ENCODE data around the gene CTRB1. TPM values are rescaled to one million over a fixed set of nuclear protein-coding genes. Genes with fewer than 3 reads are reported as not detected.
A peak's percentile ranks its signal among the peaks of the same experiment; 100 is the strongest.

Gene CTRB1
- total RNA-seq, 6 donors from 2014 or later = 5.1 to 11.3 TPM; not detected in 4

GRCh38 chr16:75247249-75247648, 28.5 kb downstream of the CTRB1 start:
- H3K4me3 ChIP-seq = no peak overlapping the region
- TF ChIP-seq POLR2A (IDR thresholded peaks at IDR 0.05) (no peak), POLR2AphosphoS5 (IDR thresholded peaks at IDR 0.05) (no peak), EP300 (IDR thresholded peaks at IDR 0.05) (no peak)
- TF ChIP-seq, protein P1, sequence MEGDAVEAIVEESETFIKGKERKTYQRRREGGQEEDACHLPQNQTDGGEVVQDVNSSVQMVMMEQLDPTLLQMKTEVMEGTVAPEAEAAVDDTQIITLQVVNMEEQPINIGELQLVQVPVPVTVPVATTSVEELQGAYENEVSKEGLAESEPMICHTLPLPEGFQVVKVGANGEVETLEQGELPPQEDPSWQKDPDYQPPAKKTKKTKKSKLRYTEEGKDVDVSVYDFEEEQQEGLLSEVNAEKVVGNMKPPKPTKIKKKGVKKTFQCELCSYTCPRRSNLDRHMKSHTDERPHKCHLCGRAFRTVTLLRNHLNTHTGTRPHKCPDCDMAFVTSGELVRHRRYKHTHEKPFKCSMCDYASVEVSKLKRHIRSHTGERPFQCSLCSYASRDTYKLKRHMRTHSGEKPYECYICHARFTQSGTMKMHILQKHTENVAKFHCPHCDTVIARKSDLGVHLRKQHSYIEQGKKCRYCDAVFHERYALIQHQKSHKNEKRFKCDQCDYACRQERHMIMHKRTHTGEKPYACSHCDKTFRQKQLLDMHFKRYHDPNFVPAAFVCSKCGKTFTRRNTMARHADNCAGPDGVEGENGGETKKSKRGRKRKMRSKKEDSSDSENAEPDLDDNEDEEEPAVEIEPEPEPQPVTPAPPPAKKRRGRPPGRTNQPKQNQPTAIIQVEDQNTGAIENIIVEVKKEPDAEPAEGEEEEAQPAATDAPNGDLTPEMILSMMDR (IDR thresholded peaks at IDR 0.05) = no peak
- DNase-seq (no peak), ATAC-seq (ENCODE audit: low FRiP score in 2 of 2) (no peak)
- peaks cover 0 to 8% (median 4%) of the 10 kb centered on the region in 4 donors for H3K36me3 ChIP-seq
- H3K9me3 ChIP-seq = no peaks in the 10 kb centered on the region
- peaks cover 75 to 84% (median 81%) of the 10 kb centered on the region in 4 donors for H3K4me1 ChIP-seq
- WGBS, 2 donors = 94% methylated on average over 13 of the region's 13 CpGs; no CpG with 5 or more reads in 1 of the 2 donors
- peaks cover 0 to 6% (median 0%) of the 10 kb centered on the region in 4 donors for H3K27me3 ChIP-seq
- peak overlapping the region; percentile 91 to 95 (median 93) for H3K27ac ChIP-seq

- TF ChIP-seq, protein P1 (IDR thresholded peaks at IDR 0.05) = no peak
- TF ChIP-seq POLR2AphosphoS5 (IDR thresholded peaks at IDR 0.05) = peak in 1 of 2 donors; percentile 60
- no peak for TF ChIP-seq EP300 (IDR thresholded peaks at IDR 0.05)
- no peaks in the 10 kb centered on the region for H3K36me3 ChIP-seq
Observed at GRCh38 chr16:75248142-75248535, 29.4 kb downstream of the CTRB1 start.

DNA sequence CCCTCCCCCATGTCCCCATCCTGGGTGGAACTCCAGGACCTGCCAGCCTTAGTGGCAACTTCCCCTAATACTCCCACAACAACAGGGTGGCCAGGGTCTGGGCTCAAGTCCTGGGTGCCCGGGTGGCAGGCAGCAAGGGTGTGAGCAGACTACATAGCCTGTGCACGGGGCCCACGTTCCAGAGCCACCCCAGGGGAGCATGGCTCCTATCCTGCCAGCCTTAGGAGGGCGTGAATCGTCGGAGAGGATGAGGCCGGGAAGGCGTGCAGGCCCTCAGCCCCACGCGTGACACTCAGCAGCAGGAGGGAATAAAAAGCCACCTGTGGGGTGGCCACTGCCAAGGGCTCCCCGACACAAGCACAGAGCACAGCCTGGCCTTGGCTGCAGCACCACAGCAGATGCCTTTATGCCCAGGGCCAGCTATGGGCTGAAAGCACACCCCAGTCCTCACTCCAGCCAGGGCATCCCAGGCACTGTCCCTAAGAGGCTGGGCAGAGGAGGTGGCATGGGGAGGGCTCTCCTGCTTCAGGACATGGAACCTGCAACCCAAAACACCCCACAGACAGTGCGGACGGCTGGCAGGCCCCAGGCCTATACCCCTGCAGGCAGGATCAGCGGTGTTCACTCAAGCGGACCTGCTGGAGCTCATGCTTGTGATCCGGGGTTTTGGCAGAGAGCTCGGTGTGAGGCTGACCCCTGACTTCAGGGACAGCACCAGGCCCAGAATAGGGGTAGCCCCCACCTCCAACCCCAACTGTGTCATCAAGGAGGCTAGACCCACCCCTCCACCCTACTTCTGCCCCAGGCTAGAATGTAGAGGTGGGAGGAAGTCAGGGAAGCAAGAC, 30.0 kb downstream of the CTRB1 start:
- TF ChIP-seq POLR2AphosphoS5 (IDR thresholded peaks at IDR 0.05) (no peak), EP300 (IDR thresholded peaks at IDR 0.05) (no peak), POLR2A (IDR thresholded peaks at IDR 0.05) (no peak)
- TF ChIP-seq, protein P1 (IDR thresholded peaks at IDR 0.05) = no peak
- Histone ChIP-seq H3K4me3 (peak overlapping the region in 1 of 4 donors; percentile 87), H3K36me3 (no peaks in the 10 kb centered on the region), H3K27ac (peak overlapping the region; percentile 91 to 95 (median 93)), H3K4me1 (peaks cover 86 to 91% (median 89%) of the 10 kb centered on the region in 4 donors), H3K27me3 (peaks cover 0 to 6% (median 0%) of the 10 kb centered on the region in 4 donors), H3K9me3 (no peaks in the 10 kb centered on the region)
- WGBS, 2 donors = 30 to 84% methylated on average over 2 to 14 of the region's 17 CpGs
- DNase-seq (no peak), ATAC-seq (ENCODE audit: low FRiP score in 2 of 2) (no peak)

More at GRCh38 chr16:75248142-75248535, 29.4 kb downstream of the CTRB1 start:
- no peak for DNase-seq
- Histone ChIP-seq H3K9me3 (no peaks in the 10 kb centered on the region), H3K4me3 (peak overlapping the region in 1 of 4 donors; percentile 5), H3K27me3 (peaks cover 0 to 6% (median 0%) of the 10 kb centered on the region in 4 donors), H3K4me1 (peaks cover 83 to 91% (median 89%) of the 10 kb centered on the region in 4 donors), H3K27ac (peak overlapping the region; percentile 91 to 95 (median 93))
- no peak for ATAC-seq (ENCODE audit: low FRiP score in 2 of 2)
- 47 to 54% methylated on average over 8 to 13 of the region's 13 CpGs for WGBS, 2 donors

DNA sequence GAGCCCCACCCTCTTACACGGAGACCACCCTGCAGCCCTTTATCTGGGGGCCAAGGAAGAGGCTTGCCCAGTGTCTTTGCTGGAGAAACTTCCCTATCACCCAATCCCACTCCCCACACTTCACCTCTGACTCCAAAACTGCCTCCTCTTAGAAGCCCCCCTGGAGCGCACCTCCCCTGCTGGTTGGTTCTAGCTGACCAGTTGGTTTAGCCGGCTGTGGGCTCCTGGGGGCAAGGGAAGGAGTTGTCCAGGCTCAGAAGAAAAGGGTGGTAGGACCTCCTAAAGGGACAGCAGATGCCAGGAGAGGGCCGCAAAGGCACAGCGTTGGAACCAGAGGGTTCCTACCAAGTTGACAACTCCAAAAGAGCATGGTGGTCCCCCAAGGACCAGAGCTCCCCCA, 30.7 kb downstream of the CTRB1 start:
- DNase-seq (no peak), ATAC-seq (ENCODE audit: low FRiP score in 2 of 2) (no peak)
- TF ChIP-seq EP300 (IDR thresholded peaks at IDR 0.05) = no peak
- TF ChIP-seq POLR2A (IDR thresholded peaks at IDR 0.05) = no peak
- TF ChIP-seq POLR2AphosphoS5 (IDR thresholded peaks at IDR 0.05) = no peak
- TF ChIP-seq, protein P1 (IDR thresholded peaks at IDR 0.05) = no peak
- WGBS, 2 donors = 73 to 83% methylated on average over 5 of the region's 5 CpGs
- H3K27ac ChIP-seq = peak overlapping the region; percentile 80 to 95 (median 93)
- H3K9me3 ChIP-seq = no peaks in the 10 kb centered on the region
- H3K4me1 ChIP-seq = peaks cover 86 to 91% (median 89%) of the 10 kb centered on the region in 4 donors
- H3K4me3 ChIP-seq = peak overlapping the region in 3 of 4 donors; percentile 76 to 87 (median 81)
- H3K36me3 ChIP-seq = no peaks in the 10 kb centered on the region
- peaks cover 0 to 6% (median 0%) of the 10 kb centered on the region in 4 donors for H3K27me3 ChIP-seq

Data from upper lobe of left lung (tissue), 6 donors.